ENCODE results near the gene ST13.
"Not testable (repeated sequence)": the region's sequence is repeated elsewhere in the genome, so short reads cannot be mapped to it uniquely, and the experiment has no call there.

DNA sequence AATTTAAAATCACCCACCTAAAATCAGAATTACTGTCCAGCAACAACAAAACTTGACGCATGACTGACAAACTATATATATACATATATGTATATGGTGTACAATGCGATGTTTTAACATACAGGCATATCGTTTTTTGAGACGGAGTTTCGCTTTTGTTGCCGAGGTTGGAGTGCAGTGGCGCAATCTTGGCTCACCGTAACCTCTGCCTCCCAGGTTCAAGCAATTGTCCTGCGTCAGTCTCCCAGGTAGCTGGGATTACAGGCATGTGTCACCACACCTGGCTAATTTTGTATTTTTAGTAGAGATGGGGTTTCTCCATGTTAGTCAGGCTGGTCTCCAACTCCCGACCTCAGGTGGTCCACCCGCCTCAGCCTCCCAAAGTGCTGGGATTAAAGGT is 10.6 kb downstream of the ST13 start:
- TF ChIP-seq, protein P1, sequence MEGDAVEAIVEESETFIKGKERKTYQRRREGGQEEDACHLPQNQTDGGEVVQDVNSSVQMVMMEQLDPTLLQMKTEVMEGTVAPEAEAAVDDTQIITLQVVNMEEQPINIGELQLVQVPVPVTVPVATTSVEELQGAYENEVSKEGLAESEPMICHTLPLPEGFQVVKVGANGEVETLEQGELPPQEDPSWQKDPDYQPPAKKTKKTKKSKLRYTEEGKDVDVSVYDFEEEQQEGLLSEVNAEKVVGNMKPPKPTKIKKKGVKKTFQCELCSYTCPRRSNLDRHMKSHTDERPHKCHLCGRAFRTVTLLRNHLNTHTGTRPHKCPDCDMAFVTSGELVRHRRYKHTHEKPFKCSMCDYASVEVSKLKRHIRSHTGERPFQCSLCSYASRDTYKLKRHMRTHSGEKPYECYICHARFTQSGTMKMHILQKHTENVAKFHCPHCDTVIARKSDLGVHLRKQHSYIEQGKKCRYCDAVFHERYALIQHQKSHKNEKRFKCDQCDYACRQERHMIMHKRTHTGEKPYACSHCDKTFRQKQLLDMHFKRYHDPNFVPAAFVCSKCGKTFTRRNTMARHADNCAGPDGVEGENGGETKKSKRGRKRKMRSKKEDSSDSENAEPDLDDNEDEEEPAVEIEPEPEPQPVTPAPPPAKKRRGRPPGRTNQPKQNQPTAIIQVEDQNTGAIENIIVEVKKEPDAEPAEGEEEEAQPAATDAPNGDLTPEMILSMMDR (IDR thresholded peaks at IDR 0.05), result not testable (repeated sequence)
- TF ChIP-seq POLR2A (IDR thresholded peaks at IDR 0.05), result not testable (repeated sequence)

Measured in Peyer's patch (tissue), 4 donors.